Liver (tissue), 3 donors: Measurements from ENCODE around the gene C1GALT1.
"Not testable (repeated sequence)": the region's sequence is repeated elsewhere in the genome, so short reads cannot be mapped to it uniquely, and the experiment has no call there.

ENCODE experiments used
- ATF3 ChIP-seq: IDR thresholded peaks from 2 replicates; pipeline ENCODE4 v1.6.1; 2016; ENCODE audit warnings: antibody characterized with exemption
- CTCF ChIP-seq: fragments of 150-350 bp; IDR thresholded peaks from 2 replicates; pipeline ENCODE4 v1.5.1; 2017; ENCODE audit warnings: improper control_type of control experiment, low read depth, low read length; ENCODE audit not compliant: missing input control
- EGR1 ChIP-seq, 2 donors: IDR thresholded peaks; 2 replicates each; pipeline ENCODE4 v1.6.1; 2016 to 2018; ENCODE audit warnings: antibody characterized with exemption in 2 of 2, low read depth in 2 of 2
- GABPA ChIP-seq, 2 donors: IDR thresholded peaks in 1 of 2; conservative IDR thresholded peaks in 1 of 2; 2 replicates each; pipeline ENCODE4 v1.6.1; 2016; ENCODE audit warnings: antibody characterized with exemption in 2 of 2, mild to moderate bottlenecking in 1 of 2, moderate library complexity in 1 of 2
- HNF4G ChIP-seq: IDR thresholded peaks from 2 replicates; pipeline ENCODE4 v1.6.1; 2016; ENCODE audit warnings: antibody characterized with exemption
- JUND ChIP-seq, 2 donors: IDR thresholded peaks; 2 replicates each; pipeline ENCODE4 v1.6.1; 2016; ENCODE audit warnings: antibody characterized with exemption in 2 of 2
- MAX ChIP-seq: IDR thresholded peaks from 2 replicates; pipeline ENCODE4 v1.6.1; 2016; ENCODE audit warnings: antibody characterized with exemption
- NR2F2 ChIP-seq: IDR thresholded peaks from 2 replicates; pipeline ENCODE4 v1.6.1; 2016; ENCODE audit warnings: antibody characterized with exemption
- RAD21 ChIP-seq, 2 donors: IDR thresholded peaks; 2 replicates each; pipeline ENCODE4 v1.6.1; 2016; ENCODE audit warnings: antibody characterized with exemption in 2 of 2, mild to moderate bottlenecking in 2 of 2
- REST ChIP-seq: IDR thresholded peaks from 2 replicates; pipeline ENCODE4 v1.6.1; 2016; ENCODE audit warnings: antibody characterized with exemption, mild to moderate bottlenecking
- SP1 ChIP-seq: IDR thresholded peaks from 2 replicates; pipeline ENCODE4 v1.6.1; 2018; ENCODE audit warnings: antibody characterized with exemption, mild to moderate bottlenecking
- TAF1 ChIP-seq: conservative IDR thresholded peaks from 2 replicates; pipeline ENCODE4 v1.6.1; 2016; ENCODE audit warnings: antibody characterized with exemption, mild to moderate bottlenecking
- YY1 ChIP-seq: IDR thresholded peaks from 2 replicates; pipeline ENCODE4 v1.6.1; 2016; ENCODE audit warnings: antibody characterized with exemption, mild to moderate bottlenecking
- ZBTB33 ChIP-seq: IDR thresholded peaks from 2 replicates; pipeline ENCODE4 v1.6.1; 2016; ENCODE audit warnings: antibody characterized with exemption
- donor health status: healthy.
- donor health status: healthy.

GRCh38 chr7:7200255-7200654 is 17.9 kb downstream of the C1GALT1 start:
- TF ChIP-seq RAD21 (IDR thresholded peaks at IDR 0.05); CTCF; JUND (IDR thresholded peaks at IDR 0.05); ZBTB33; HNF4G; REST; NR2F2; YY1; MAX; TAF1; SP1; EGR1 (IDR thresholded peaks at IDR 0.05; ENCODE audit: low read depth in 2 of 2); GABPA (IDR thresholded peaks at IDR 0.05 in 1 of 2, conservative IDR thresholded peaks at IDR 0.05 in 1 of 2); ATF3: not testable (repeated sequence)
